GM18505 (cell line): ENCODE data around the gene METTL23.
"Not testable (repeated sequence)": the region's sequence is repeated elsewhere in the genome, so short reads cannot be mapped to it uniquely, and the experiment has no call there.

Source experiments
- ATAC-seq: cut with Tn5 transposase; IDR thresholded peaks from one replicate; pipeline ENCODE4 v1.9.1; 2021; ENCODE audit not compliant: unreplicated experiment
- POLR2A ChIP-seq: IDR thresholded peaks from 4 replicates; pipeline ENCODE4 v1.6.1; 2011; ENCODE audit warnings: borderline replicate concordance; ENCODE audit not compliant: insufficient read depth, insufficient read length; ENCODE audit errors: extremely low read depth

METTL23 gene

GRCh38 chr17:76726231-76726775 is 336 bp upstream of the METTL23 start, which contains the start of gene JMJD6:
Gene JMJD6, minus strand, starts transcription at chr17:76726606. Its CDS starts 131 bp downstream, at chr17:76726475.
- peak; percentile 78 for TF ChIP-seq POLR2A

GRCh38 chr17:76727745-76728456 is 1.3 kb downstream of the METTL23 start:
- no peak for ATAC-seq
- peak; percentile 17 for TF ChIP-seq POLR2A

More at GRCh38 chr17:76726231-76726775, 336 bp upstream of the METTL23 start, which contains the start of gene JMJD6:
- ATAC-seq, result peak; percentile 56

- ATAC-seq, result not testable (repeated sequence)
Observed at GRCh38 chr17:76731800-76732733, 5.4 kb downstream of the METTL23 start.

- TF ChIP-seq POLR2A, result peak; percentile 32
- no peak for ATAC-seq
Observed at GRCh38 chr17:76732734-76733617, 6.3 kb downstream of the METTL23 start.

GRCh38 chr17:76733618-76733957 is 6.9 kb downstream of the METTL23 start:
- no peak for ATAC-seq
- no peak for TF ChIP-seq POLR2A

- TF ChIP-seq POLR2A, result peak; percentile 19
Observed at GRCh38 chr17:76734080-76734840, 7.6 kb downstream of the METTL23 start.

GRCh38 chr17:76735006-76735405 is 8.4 kb downstream of the METTL23 start:
- no peak for ATAC-seq
- TF ChIP-seq POLR2A, result no peak

More at GRCh38 chr17:76734080-76734840, 7.6 kb downstream of the METTL23 start:
- ATAC-seq, result no peak

GRCh38 chr17:76735586-76736348 is 9.1 kb downstream of the METTL23 start:
- no peak for ATAC-seq
- no peak for TF ChIP-seq POLR2A

- ATAC-seq, result peak; percentile 19
- peak; percentile 19 for TF ChIP-seq POLR2A
Observed at GRCh38 chr17:76736349-76737081, 9.9 kb downstream of the METTL23 start.

- ATAC-seq, result peak; percentile 58
Observed at GRCh38 chr17:76737082-76737675, 10.5 kb downstream of the METTL23 start, which contains the start of gene SRSF2. Gene SRSF2, minus strand, starts transcription at chr17:76737331. Its CDS starts 171 bp downstream, at chr17:76737160.

More at GRCh38 chr17:76737082-76737675, 10.5 kb downstream of the METTL23 start, which contains the start of gene SRSF2:
- peak; percentile 100 for TF ChIP-seq POLR2A
